ENCODE data around the gene LCP1. TPM values are rescaled to one million over a fixed set of nuclear protein-coding genes. Genes with fewer than 3 reads are reported as not detected.

Gene LCP1
- total and polyA plus RNA-seq, 9 of the 15 experiments (the other 6 are each of a cell fraction or from before 2014, with no cell fraction given): 83.0 to 255 (median 163) TPM

DNA sequence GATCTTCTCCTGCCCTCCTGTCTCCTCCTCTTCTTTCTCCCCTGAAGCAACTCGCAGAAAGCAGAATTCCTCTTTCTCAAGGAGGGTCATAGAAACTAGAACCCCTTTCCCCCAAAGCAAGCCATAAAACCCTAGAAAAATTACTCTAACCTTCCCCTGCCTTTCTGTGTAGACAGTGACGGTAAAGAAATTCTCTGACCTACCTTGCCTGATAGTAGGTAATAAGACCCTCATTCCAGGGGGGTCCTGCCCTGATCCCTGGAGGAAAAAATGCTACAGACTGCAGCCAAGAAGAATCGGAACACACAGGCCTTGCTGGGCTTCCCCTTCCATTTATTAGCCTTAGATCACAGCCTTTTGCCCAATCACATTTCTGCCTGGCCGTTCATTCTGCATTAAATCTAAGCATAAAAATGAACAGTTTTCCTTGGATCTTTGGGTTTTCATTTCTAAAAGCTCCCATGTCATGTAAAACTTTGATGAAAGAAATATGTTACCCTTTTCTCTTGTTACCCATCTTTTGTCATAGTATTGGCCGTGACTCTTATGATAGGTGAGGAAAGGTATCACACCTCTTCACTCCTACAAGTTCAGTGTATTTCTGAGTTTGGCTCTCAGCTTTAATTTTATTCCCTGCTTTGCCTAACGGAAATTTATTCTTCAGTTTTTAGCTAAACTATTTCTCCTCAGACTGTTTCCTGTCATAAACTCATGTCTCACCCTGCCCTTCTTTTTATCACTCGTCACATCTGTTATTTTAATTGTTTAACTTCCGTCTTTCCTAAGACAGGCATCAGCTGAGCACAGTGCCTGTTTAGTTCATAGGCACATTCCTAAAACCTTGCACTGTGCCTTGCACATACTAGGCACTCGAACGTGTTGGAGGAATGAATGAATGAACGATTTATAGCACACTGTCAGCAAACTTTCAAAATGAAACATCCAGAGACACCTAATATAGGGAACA lies 56.7 kb downstream of the LCP1 start (continued):
- TF ChIP-seq, protein P1, sequence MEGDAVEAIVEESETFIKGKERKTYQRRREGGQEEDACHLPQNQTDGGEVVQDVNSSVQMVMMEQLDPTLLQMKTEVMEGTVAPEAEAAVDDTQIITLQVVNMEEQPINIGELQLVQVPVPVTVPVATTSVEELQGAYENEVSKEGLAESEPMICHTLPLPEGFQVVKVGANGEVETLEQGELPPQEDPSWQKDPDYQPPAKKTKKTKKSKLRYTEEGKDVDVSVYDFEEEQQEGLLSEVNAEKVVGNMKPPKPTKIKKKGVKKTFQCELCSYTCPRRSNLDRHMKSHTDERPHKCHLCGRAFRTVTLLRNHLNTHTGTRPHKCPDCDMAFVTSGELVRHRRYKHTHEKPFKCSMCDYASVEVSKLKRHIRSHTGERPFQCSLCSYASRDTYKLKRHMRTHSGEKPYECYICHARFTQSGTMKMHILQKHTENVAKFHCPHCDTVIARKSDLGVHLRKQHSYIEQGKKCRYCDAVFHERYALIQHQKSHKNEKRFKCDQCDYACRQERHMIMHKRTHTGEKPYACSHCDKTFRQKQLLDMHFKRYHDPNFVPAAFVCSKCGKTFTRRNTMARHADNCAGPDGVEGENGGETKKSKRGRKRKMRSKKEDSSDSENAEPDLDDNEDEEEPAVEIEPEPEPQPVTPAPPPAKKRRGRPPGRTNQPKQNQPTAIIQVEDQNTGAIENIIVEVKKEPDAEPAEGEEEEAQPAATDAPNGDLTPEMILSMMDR (IDR thresholded peaks at IDR 0.05 in 2 of 3, conservative IDR thresholded peaks at IDR 0.05 in 1 of 3; ENCODE audit: insufficient read depth in 2 of 3, low read depth in 1 of 3, low read length in 3 of 3): no peak
- TF ChIP-seq PPARD (CRISPR knock-in tag; IDR thresholded peaks at IDR 0.05): no peak
- no peak for TF ChIP-seq ZNF146 (CRISPR knock-in tag; IDR thresholded peaks at IDR 0.05; ENCODE audit: unreplicated experiment)
- peak; percentile 78 for TF ChIP-seq MEIS2 (IDR thresholded peaks at IDR 0.05; ENCODE audit: partially characterized antibody)
- TF ChIP-seq, protein P2, sequence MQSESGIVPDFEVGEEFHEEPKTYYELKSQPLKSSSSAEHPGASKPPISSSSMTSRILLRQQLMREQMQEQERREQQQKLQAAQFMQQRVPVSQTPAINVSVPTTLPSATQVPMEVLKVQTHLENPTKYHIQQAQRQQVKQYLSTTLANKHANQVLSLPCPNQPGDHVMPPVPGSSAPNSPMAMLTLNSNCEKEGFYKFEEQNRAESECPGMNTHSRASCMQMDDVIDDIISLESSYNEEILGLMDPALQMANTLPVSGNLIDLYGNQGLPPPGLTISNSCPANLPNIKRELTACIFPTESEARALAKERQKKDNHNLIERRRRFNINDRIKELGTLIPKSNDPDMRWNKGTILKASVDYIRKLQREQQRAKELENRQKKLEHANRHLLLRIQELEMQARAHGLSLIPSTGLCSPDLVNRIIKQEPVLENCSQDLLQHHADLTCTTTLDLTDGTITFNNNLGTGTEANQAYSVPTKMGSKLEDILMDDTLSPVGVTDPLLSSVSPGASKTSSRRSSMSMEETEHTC (IDR thresholded peaks at IDR 0.05): no peak
- peak; percentile 56; the same call in 1 of the 2 replicates for TF ChIP-seq SMARCA4 (IDR thresholded peaks at IDR 0.05)
- 0 out of 2 replicates have a peak, but pooled peaks have one; percentile 13 for TF ChIP-seq GATA2 (CRISPR knock-in tag; IDR thresholded peaks at IDR 0.05)
- TF ChIP-seq SP1 (CRISPR knock-in tag; IDR thresholded peaks at IDR 0.05): no peak
- TF ChIP-seq HDAC3 (IDR thresholded peaks at IDR 0.05; ENCODE audit: borderline replicate concordance, partially characterized antibody): no peak
- TF ChIP-seq SREBF2 (CRISPR knock-in tag; IDR thresholded peaks at IDR 0.05): no peak
- TF ChIP-seq ZNF431 (CRISPR knock-in tag; IDR thresholded peaks at IDR 0.05): no peak
- TF ChIP-seq, protein P3, sequence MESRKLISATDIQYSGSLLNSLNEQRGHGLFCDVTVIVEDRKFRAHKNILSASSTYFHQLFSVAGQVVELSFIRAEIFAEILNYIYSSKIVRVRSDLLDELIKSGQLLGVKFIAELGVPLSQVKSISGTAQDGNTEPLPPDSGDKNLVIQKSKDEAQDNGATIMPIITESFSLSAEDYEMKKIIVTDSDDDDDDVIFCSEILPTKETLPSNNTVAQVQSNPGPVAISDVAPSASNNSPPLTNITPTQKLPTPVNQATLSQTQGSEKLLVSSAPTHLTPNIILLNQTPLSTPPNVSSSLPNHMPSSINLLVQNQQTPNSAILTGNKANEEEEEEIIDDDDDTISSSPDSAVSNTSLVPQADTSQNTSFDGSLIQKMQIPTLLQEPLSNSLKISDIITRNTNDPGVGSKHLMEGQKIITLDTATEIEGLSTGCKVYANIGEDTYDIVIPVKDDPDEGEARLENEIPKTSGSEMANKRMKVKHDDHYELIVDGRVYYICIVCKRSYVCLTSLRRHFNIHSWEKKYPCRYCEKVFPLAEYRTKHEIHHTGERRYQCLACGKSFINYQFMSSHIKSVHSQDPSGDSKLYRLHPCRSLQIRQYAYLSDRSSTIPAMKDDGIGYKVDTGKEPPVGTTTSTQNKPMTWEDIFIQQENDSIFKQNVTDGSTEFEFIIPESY (CRISPR knock-in tag; IDR thresholded peaks at IDR 0.05): no peak

Data from K562 (cell line).